A673 (cell line): ENCODE measurements around the gene SCARB1. TPM values are rescaled to one million over a fixed set of nuclear protein-coding genes. Genes with fewer than 3 reads are reported as not detected.

Source experiments
- BruUV-seq: library from RNA; stranded (reverse); fragments of 400-500 nt; replicated peaks from 2 replicates; lab custom pipeline; 2021; lab: Mats Ljungman, UMichigan
- CTCF ChIA-PET: fragments of 300-600 bp; sonication (Branson Sonifier 250); formaldehyde crosslinking; loops from one replicate; lab custom pipeline; 2022; ENCODE audit warnings: antibody characterized with exemption; lab: Charles Lee
- POLR2A ChIA-PET: fragments of 300-600 bp; sonication (Branson Sonifier 250); formaldehyde crosslinking; loops from one replicate; lab custom pipeline; 2022; ENCODE audit warnings: antibody characterized with exemption; ENCODE audit not compliant: low non-redundant PET; lab: Charles Lee
- DNase-seq: peaks from one replicate; pipeline ENCODE4 v3.0.0-alpha.2; 2015; ENCODE audit warnings: low spot score
- H3K27ac ChIP-seq: fragments of 200-600 bp; sonication (generic); 2 replicates; pipeline ENCODE4 v1.5.1; 2016; ENCODE audit warnings: mixed run types, low read depth, mild to moderate bottlenecking, mixed read lengths, antibody characterized with exemption, low read length; ENCODE audit not compliant: poor library complexity, severe bottlenecking
- H3K27me3 ChIP-seq: fragments of 200-600 bp; sonication (generic); replicated peaks from 2 replicates; pipeline ENCODE4 v1.6.1; 2017; ENCODE audit warnings: mixed run types, low read depth, mild to moderate bottlenecking, mixed read lengths, antibody characterized with exemption, low read length; ENCODE audit not compliant: insufficient read depth, poor library complexity
- H3K36me3 ChIP-seq: fragments of 200-600 bp; sonication (generic); 2 replicates; pipeline ENCODE4 v1.6.1; 2016; ENCODE audit warnings: mixed run types, mild to moderate bottlenecking, mixed read lengths, antibody characterized with exemption, low read length; ENCODE audit not compliant: insufficient read depth, poor library complexity, severe bottlenecking
- H3K4me1 ChIP-seq: fragments of 200-600 bp; sonication (generic); 2 replicates; pipeline ENCODE4 v1.6.1; 2017; ENCODE audit warnings: mixed run types, mild to moderate bottlenecking, mixed read lengths, antibody characterized with exemption, low read length; ENCODE audit not compliant: insufficient read depth, poor library complexity, severe bottlenecking
- H3K4me3 ChIP-seq: fragments of 200-600 bp; sonication (generic); 2 replicates; pipeline ENCODE4 v1.5.1; 2016; ENCODE audit warnings: low read depth, mixed run types, mild to moderate bottlenecking, mixed read lengths, low read length; ENCODE audit not compliant: poor library complexity, severe bottlenecking
- H3K9me3 ChIP-seq: fragments of 200-600 bp; sonication (generic); 2 replicates; pipeline ENCODE4 v1.6.1; 2016; ENCODE audit warnings: mixed run types, low read depth, mild to moderate bottlenecking, mixed read lengths, antibody characterized with exemption, low read length; ENCODE audit not compliant: poor library complexity, severe bottlenecking
- CTCF ChIP-seq: fragments of 300-800, 200-600 bp; sonication (generic); conservative IDR thresholded peaks from 2 replicates; pipeline ENCODE4 v1.5.1; 2017; ENCODE audit warnings: low read depth, mild to moderate bottlenecking, antibody characterized with exemption, low read length, moderate library complexity, mixed read lengths
- EZH2 ChIP-seq: fragments of 200-600 bp; sonication (generic); IDR thresholded peaks from 2 replicates; pipeline ENCODE4 v1.6.1; 2017; ENCODE audit warnings: borderline replicate concordance, low read depth, mild to moderate bottlenecking, mixed read lengths, antibody characterized with exemption, low read length; ENCODE audit not compliant: poor library complexity, severe bottlenecking
- intact Hi-C: fragments of 100-400 bp; cut with micrococcal nuclease; formaldehyde crosslinking; loops from one replicate; pipeline ENCODE4 v1.10.0; 2022; ENCODE audit not compliant: unreplicated experiment
- total RNA-seq: library from RNA; stranded (reverse); gene quantifications from 2 replicates; pipeline ENCODE4 v1.2.3, GENCODE V29; 2021

SCARB1 gene
- total RNA-seq, 1 experiment from 2014 or later: 74.6 TPM

GRCh38 chr12:124795081-124795948, 68.3 kb downstream of the SCARB1 start:
- no peaks in the 10 kb centered on the region for H3K27me3 ChIP-seq
- POLR2A ChIA-PET: no interaction called here
- CTCF ChIA-PET: no interaction called here

GRCh38 chr12:124792961-124793441, 70.7 kb downstream of the SCARB1 start:
- Histone ChIP-seq H3K27me3 (no peaks in the 10 kb centered on the region), H3K4me1 (no peaks in the 10 kb centered on the region), H3K4me3 (no peak overlapping the region), H3K27ac (no peak overlapping the region), H3K9me3 (no peaks in the 10 kb centered on the region), H3K36me3 (peaks cover 5% of the 10 kb centered on the region)
- POLR2A ChIA-PET: no interaction called here
- CTCF ChIA-PET: no interaction called here
- DNase-seq: no peak
- intact Hi-C loops: no loop called here
- no TSS peak for BruUV-seq
- TF ChIP-seq EZH2: no peak
- TF ChIP-seq CTCF: no peak

More at GRCh38 chr12:124795081-124795948, 68.3 kb downstream of the SCARB1 start:
- DNase-seq: no peak
- Histone ChIP-seq H3K27ac (no peak overlapping the region), H3K36me3 (peaks cover 15% of the 10 kb centered on the region), H3K4me3 (no peak overlapping the region), H3K9me3 (no peaks in the 10 kb centered on the region), H3K4me1 (no peaks in the 10 kb centered on the region)
- TF ChIP-seq EZH2: no peak
- no peak for TF ChIP-seq CTCF
- BruUV-seq: no TSS peak
- intact Hi-C loops: no loop called here

DNA sequence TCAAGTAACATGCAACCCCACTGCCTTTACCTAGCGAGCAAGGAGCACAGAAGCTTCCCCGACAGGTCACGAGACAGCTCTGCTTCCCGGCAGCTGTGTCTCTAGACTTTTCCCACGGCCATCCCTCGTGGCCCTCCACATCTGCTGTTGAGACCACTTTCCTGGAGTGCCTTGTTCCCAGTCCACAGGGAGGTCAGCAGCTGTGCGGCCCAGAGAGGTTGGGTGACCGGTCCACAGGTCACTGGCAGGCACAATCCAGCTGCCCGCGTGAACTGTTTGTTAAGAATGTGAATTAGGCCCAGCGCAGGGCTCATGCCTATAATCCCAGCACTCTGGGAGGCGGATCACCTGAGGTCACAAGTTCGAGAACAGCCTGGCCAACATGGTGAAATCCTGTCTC, 71.5 kb downstream of the SCARB1 start:
- H3K4me3 ChIP-seq: no peak overlapping the region
- no peaks in the 10 kb centered on the region for H3K4me1 ChIP-seq
- no TSS peak for BruUV-seq
- ChIA-PET POLR2A (no interaction called here), CTCF (no interaction called here)
- no peaks in the 10 kb centered on the region for H3K27me3 ChIP-seq
- H3K36me3 ChIP-seq: peaks cover 4% of the 10 kb centered on the region
- H3K27ac ChIP-seq: no peak overlapping the region
- H3K9me3 ChIP-seq: no peaks in the 10 kb centered on the region
- intact Hi-C loops: no loop called here
- TF ChIP-seq EZH2 (no peak), CTCF (no peak)
- DNase-seq: no peak
